K562 (cell line): Measurements from ENCODE around the gene TOX2. TPM values are rescaled to one million over a fixed set of nuclear protein-coding genes. Genes with fewer than 3 reads are reported as not detected.

ENCODE experiments used
- ATAC-seq: fragments of 200-7000 bp; cut with Tn5 transposase; 3 replicates; pipeline ENCODE4 v1.9.1; 2020; ENCODE audit warnings: moderate library complexity
- BruUV-seq: library from RNA; stranded (reverse); fragments of 400-500 nt; replicated peaks from 2 replicates; lab custom pipeline; 2021; lab: Mats Ljungman, UMichigan
- CTCF ChIA-PET: fragments of 300-600 bp; formaldehyde crosslinking; extraction: SDS; loops from one replicate; lab custom pipeline; 2021; ENCODE audit warnings: low intra/inter-chr PET ratio; lab: Yijun Ruan, JAX
- POLR2A ChIA-PET: fragments of 300-600, 350-650 bp; sonication (Branson Sonifier 250); formaldehyde crosslinking; extraction: SDS; loops from one replicate; lab custom pipeline; 2021; ENCODE audit warnings: antibody characterized with exemption, inconsistent platforms; lab: Yijun Ruan, JAX
- DNase-seq, 4 experiments: peaks; one replicate each; pipeline versions ENCODE4 v3.0.0 to v3.0.0-alpha.2; 2011 to 2018; ENCODE audit warnings: low spot score in 3 of 4, mixed read lengths in 3 of 4; ENCODE audit errors: extremely low read depth in 1 of 4
- FAIRE-seq: peaks from 2 replicates; lab custom pipeline; 2011; peaks lifted over from hg19 to GRCh38; lab: Jason Lieb, UNC
- H2AFZ ChIP-seq: 2 replicates; pipeline ENCODE4 v1.6.0; 2011; ENCODE audit warnings: low read depth, low read length, control low read depth, inconsistent platforms
- H3K27ac ChIP-seq: fragments of 200-600 bp; 3 replicates; pipeline ENCODE4 v1.8.0; 2011; ENCODE audit warnings: low read depth, mild to moderate bottlenecking, control low read depth, inconsistent platforms, low read length, moderate library complexity, mixed read lengths; ENCODE audit errors: extremely low read depth
- H3K27me3 ChIP-seq, 2 experiments: fragments of 300-600 bp in 1 of 2; 2 replicates in 1 of 2; 3 replicates in 1 of 2; pipeline versions ENCODE4 v1.6.0 to v1.8.0; 2011; ENCODE audit warnings: inconsistent platforms in 2 of 2, low read length in 2 of 2, mild to moderate bottlenecking in 1 of 2, mixed read lengths in 1 of 2, moderate library complexity in 1 of 2; ENCODE audit not compliant: control insufficient read depth in 2 of 2, insufficient read depth in 2 of 2
- H3K36me3 ChIP-seq: fragments of 300-600 bp; 3 replicates; pipeline ENCODE4 v1.8.0; 2011; ENCODE audit warnings: mild to moderate bottlenecking, low read length, inconsistent platforms; ENCODE audit not compliant: control insufficient read depth, insufficient read depth
- H3K4me1 ChIP-seq, 2 experiments: fragments of 200-600 bp in 1 of 2; replicated peaks in 1 of 2; 2 replicates in 1 of 2; 3 replicates in 1 of 2; pipeline versions ENCODE4 v1.5.1 to v1.8.0; 2011; ENCODE audit warnings: inconsistent platforms in 2 of 2, low read length in 2 of 2, mild to moderate bottlenecking in 1 of 2, mixed read lengths in 1 of 2, moderate library complexity in 1 of 2; ENCODE audit not compliant: control insufficient read depth in 2 of 2, insufficient read depth in 2 of 2
- H3K4me2 ChIP-seq: 2 replicates; pipeline ENCODE4 v1.6.1; 2011; ENCODE audit warnings: low read length, control low read depth, inconsistent platforms, mixed read lengths; ENCODE audit not compliant: insufficient read depth
- H3K4me3 ChIP-seq: fragments of 200-600 bp; sonication (generic), shearing (Covaris generic); 2 replicates; pipeline ENCODE4 v1.5.1; 2016; ENCODE audit warnings: control low read depth, inconsistent platforms
- H3K79me2 ChIP-seq: fragments of 200-600 bp; 3 replicates; pipeline ENCODE4 v1.8.0; 2011; ENCODE audit warnings: low read length, inconsistent platforms; ENCODE audit not compliant: control insufficient read depth, insufficient read depth
- H3K9ac ChIP-seq, 2 experiments: 2 replicates each; pipeline versions ENCODE4 v1.6.0 to v1.6.1; 2011; ENCODE audit warnings: low read depth in 2 of 2, low read length in 2 of 2, control low read depth in 1 of 2, inconsistent platforms in 1 of 2, mild to moderate bottlenecking in 1 of 2, mixed read lengths in 1 of 2; ENCODE audit not compliant: insufficient read depth in 1 of 2
- H3K9me1 ChIP-seq: one replicate; pipeline ENCODE4 v1.6.0; 2011; ENCODE audit warnings: inconsistent platforms, mild to moderate bottlenecking, low read length, moderate library complexity; ENCODE audit not compliant: control insufficient read depth, insufficient read depth
- H3K9me3 ChIP-seq: replicated peaks from 2 replicates; pipeline ENCODE4 v1.5.1; 2011; ENCODE audit warnings: low read depth, low read length, inconsistent platforms; ENCODE audit not compliant: control insufficient read depth, insufficient read depth
- H4K20me1 ChIP-seq: replicated peaks from 2 replicates; pipeline ENCODE4 v1.6.1; 2011; ENCODE audit warnings: low read length, inconsistent platforms, mixed read lengths; ENCODE audit not compliant: control insufficient read depth, insufficient read depth
- CBX8 ChIP-seq: fragments of 200-600 bp; sonication (generic); IDR thresholded peaks from 2 replicates; pipeline ENCODE4 v1.6.1; 2012; ENCODE audit warnings: borderline replicate concordance, mixed run types, low read depth, mild to moderate bottlenecking, moderate library complexity, mixed read lengths, low read length, control low read depth, inconsistent platforms; ENCODE audit not compliant: poor library complexity, severe bottlenecking; ENCODE audit errors: extremely low read depth
- CEBPB ChIP-seq: fragments of 450-650 bp; IDR thresholded peaks from 2 replicates; pipeline ENCODE4 v1.6.1; 2016; ENCODE audit warnings: missing genetic modification characterization, missing compliant biosample characterization
- DPF2 ChIP-seq: fragments of 450-650 bp; IDR thresholded peaks from 2 replicates; pipeline ENCODE4 v1.6.1; 2016
- HDGF ChIP-seq: fragments of 450-650 bp; IDR thresholded peaks from 2 replicates; pipeline ENCODE4 v1.6.1; 2016
- NBN ChIP-seq: fragments of 450-650 bp; IDR thresholded peaks from 2 replicates; pipeline ENCODE4 v1.6.1; 2016; ENCODE audit warnings: low read depth, mild to moderate bottlenecking
- NFXL1 ChIP-seq: fragments of 450-650 bp; formaldehyde crosslinking; IDR thresholded peaks from 2 replicates; pipeline ENCODE4 v1.4.0; 2021; ENCODE audit warnings: mild to moderate bottlenecking
- PHF20 ChIP-seq: fragments of 450-650 bp; IDR thresholded peaks from 2 replicates; pipeline ENCODE4 v1.6.1; 2018; ENCODE audit not compliant: partially characterized antibody
- PPARD ChIP-seq: fragments of 250-450 bp; sonication (Bioruptor Pico); IDR thresholded peaks from 2 replicates; pipeline ENCODE4 v1.8.0; 2022; ENCODE audit warnings: inconsistent platforms, mild to moderate bottlenecking, moderate library complexity
- PRPF4 ChIP-seq: fragments of 200-400 bp; formaldehyde crosslinking; IDR thresholded peaks from one replicate; pipeline ENCODE4 v1.6.1; 2017; ENCODE audit warnings: low read length, low read depth, mild to moderate bottlenecking; ENCODE audit not compliant: insufficient read depth, poor library complexity, severe bottlenecking
- TEAD2 ChIP-seq: fragments of 450-650 bp; IDR thresholded peaks from 2 replicates; pipeline ENCODE4 v1.6.1; 2016; ENCODE audit warnings: missing genetic modification characterization, control low read depth, missing compliant biosample characterization
- YY1 ChIP-seq, 3 experiments: IDR thresholded peaks; 2 replicates each; pipeline ENCODE4 v1.6.1; 2011; ENCODE audit warnings: low read length in 2 of 3, mild to moderate bottlenecking in 2 of 3, moderate library complexity in 2 of 3, borderline replicate concordance in 1 of 3, control low read depth in 1 of 3, low read depth in 1 of 3; ENCODE audit not compliant: insufficient read depth in 3 of 3, insufficient replicate concordance in 2 of 3, control insufficient read depth in 1 of 3, insufficient read length in 1 of 3; ENCODE audit errors: extremely low read depth in 1 of 3
- ZNF134 ChIP-seq: fragments of 250-450 bp; sonication (Bioruptor Pico); conservative IDR thresholded peaks from 2 replicates; pipeline ENCODE4 v1.4.0; 2020
- ZNF57 ChIP-seq: fragments of 450-650 bp; formaldehyde crosslinking; IDR thresholded peaks from 2 replicates; pipeline ENCODE4 v1.4.0; 2020; ENCODE audit warnings: mild to moderate bottlenecking, moderate library complexity
- ZNF79 ChIP-seq: fragments of 250-450 bp; sonication (Bioruptor Pico); IDR thresholded peaks from 2 replicates; pipeline ENCODE4 v1.4.0; 2020; ENCODE audit warnings: low read depth, mild to moderate bottlenecking, moderate library complexity
- WGBS: fragments of 100-300 bp; shearing (Covaris generic); methylation state at CpG from one replicate; pipeline ENCODE4 v1.1.6; 2016; ENCODE audit warnings: low coverage, mixed read lengths; ENCODE audit not compliant: insufficient coverage; ENCODE audit errors: missing lambda C conversion rate; 5-methylcytosine and 5-hydroxymethylcytosine counted together
- in situ Hi-C: fragments of 300-500 bp; cut with MboI; formaldehyde crosslinking; loops from 4 replicates; pipeline ENCODE4 v1.15.0; 2018; ENCODE audit warnings: inconsistent platforms, mixed read lengths
- intact Hi-C: fragments of 100-400 bp; cut with micrococcal nuclease; formaldehyde crosslinking; loops from 2 replicates; pipeline ENCODE4 v1.14.2; 2022
- polyA plus RNA-seq, 8 experiments: library from polyadenylated mRNA; depleted of rRNA in 4 of 8; stranded (reverse) in 5 of 8; unstranded in 3 of 8; fragments of >200 nt; fragmentation: Nextera tagmentation in 2 of 8; fragmentation: Illumina TruSeq in 1 of 8; extraction: Ambion mirVana in 2 of 8; extraction: Trizol in 1 of 8; gene quantifications; 2 replicates each; pipeline versions ENCODE4 v1.2.1 to v1.2.3, GENCODE V29; 2011 to 2014; ENCODE audit warnings: inconsistent platforms in 1 of 8, missing spikeins in 1 of 8
- total RNA-seq, 7 experiments: library from RNA; depleted of rRNA in 6 of 7; stranded (reverse); fragments of >200 nt in 6 of 7; fragmentation: Illumina TruSeq in 2 of 7; extraction: Trizol in 2 of 7; gene quantifications; 2 replicates each; pipeline versions ENCODE4 v1.2.1 to v1.2.3, GENCODE V29; 2011 to 2021; ENCODE audit warnings: low replicate concordance in 1 of 7
- TF ChIP-seq, protein P1 (sequence below), 2 experiments: fragments of 450-650 bp; conservative IDR thresholded peaks; 2 replicates each; pipeline ENCODE4 v1.6.1; 2017; ENCODE audit warnings: mild to moderate bottlenecking in 2 of 2, moderate library complexity in 2 of 2

TOX2 gene
- total and polyA plus RNA-seq, 9 of the 15 experiments (the other 6 are each of a cell fraction or from before 2014, with no cell fraction given), result not detected

DNA sequence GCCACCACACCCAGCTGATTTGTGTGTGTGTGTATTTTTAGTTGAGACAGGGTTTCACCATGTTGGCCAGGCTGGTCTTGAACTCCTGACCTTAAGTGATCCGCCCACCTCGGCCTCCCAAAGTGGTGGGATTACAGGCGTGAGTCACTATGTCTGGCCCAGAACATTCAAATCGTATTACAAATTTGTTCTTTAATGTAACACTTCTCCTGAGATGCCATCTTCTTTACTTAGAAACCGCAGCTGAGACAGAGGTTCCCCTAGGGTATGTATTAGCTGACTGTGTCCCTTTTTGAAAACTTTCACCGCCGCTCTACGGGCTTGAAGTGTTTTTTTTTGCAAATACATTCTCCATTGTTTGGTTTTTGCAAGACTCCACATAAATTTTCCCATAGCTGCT lies 62.6 kb downstream of the TOX2 start:
- no TSS peak for BruUV-seq
- H2AFZ ChIP-seq, result no peak overlapping the region
- no peak overlapping the region for H3K4me2 ChIP-seq
- H3K27ac ChIP-seq, result no peak overlapping the region
- 3% methylated on average over 8 of the region's 8 CpGs for WGBS
- no peaks in the 10 kb centered on the region for H3K79me2 ChIP-seq
- POLR2A ChIA-PET, result interaction anchor here (1.3 to 1.6 kb wide), 2 partner anchors 10 to 14 kb away, joined by 3 to 4 read pairs; no protein-coding TSS in a partner anchor
- ATAC-seq (no peak), FAIRE-seq (no peak), DNase-seq (no peak)
- H3K36me3 ChIP-seq, result no peaks in the 10 kb centered on the region
- no peaks in the 10 kb centered on the region for H3K9me1 ChIP-seq
- no peak overlapping the region for H3K4me3 ChIP-seq
- H3K27me3 ChIP-seq, result peaks cover 0 to 5% of the 10 kb centered on the region in 2 experiments; a peak in 2 of 5 replicates
- intact Hi-C loops (no loop called here), in situ Hi-C loops (no loop called here)
- H3K9ac ChIP-seq, result no peak overlapping the region
- no peaks in the 10 kb centered on the region; a peak in 1 of 5 replicates for H3K4me1 ChIP-seq
- H4K20me1 ChIP-seq, result no peaks in the 10 kb centered on the region
- CTCF ChIA-PET, result interaction anchor here (0.6 kb wide), 1 partner anchor 108 kb away, joined by 3 read pairs; no protein-coding TSS in a partner anchor
- no peaks in the 10 kb centered on the region for H3K9me3 ChIP-seq
- TF ChIP-seq ZNF134 (CRISPR knock-in tag) (no peak), ZNF57 (no peak), ZNF79 (no peak)

GRCh38 chr20:43977962-43978361 lies 63.3 kb downstream of the TOX2 start:
- Histone ChIP-seq H3K4me3 (no peak overlapping the region), H4K20me1 (no peaks in the 10 kb centered on the region), H3K27ac (no peak overlapping the region), H2AFZ (no peak overlapping the region), H3K4me2 (no peak overlapping the region), H3K4me1 (no peaks in the 10 kb centered on the region; a peak in 1 of 5 replicates), H3K9me1 (no peaks in the 10 kb centered on the region), H3K36me3 (no peaks in the 10 kb centered on the region), H3K79me2 (no peaks in the 10 kb centered on the region), H3K27me3 (no peaks in the 10 kb centered on the region; a peak in 1 of 5 replicates), H3K9ac (no peak overlapping the region), H3K9me3 (no peaks in the 10 kb centered on the region)
- 0% methylated on average over 3 of the region's 3 CpGs for WGBS
- ChIA-PET POLR2A (interaction anchor here (0.7 to 1.6 kb wide), 3 partner anchors 9 to 27 kb away, joined by 3 to 4 read pairs (median 3); no protein-coding TSS in a partner anchor), CTCF (interaction anchor here (0.6 kb wide), 1 partner anchor 108 kb away, joined by 3 read pairs; no protein-coding TSS in a partner anchor)
- no peak for DNase-seq
- ATAC-seq, result no peak
- intact Hi-C loops, result no loop called here
- BruUV-seq, result no TSS peak
- in situ Hi-C loops, result no loop called here
- no peak for FAIRE-seq
- TF ChIP-seq NBN (no peak), PRPF4 (no peak), CEBPB (tag) (no peak), PPARD (CRISPR knock-in tag) (no peak), TEAD2 (tag) (no peak), CBX8 (no peak), PHF20 (no peak), DPF2 (no peak), NFXL1 (CRISPR knock-in tag) (no peak), YY1 (IDR thresholded peaks at IDR 0.05; ENCODE audit: borderline replicate concordance in 1 of 3, control insufficient read depth in 1 of 3, extremely low read depth in 1 of 3, insufficient read depth in 3 of 3, insufficient read length in 1 of 3, insufficient replicate concordance in 2 of 3, low read depth in 1 of 3, low read length in 2 of 3) (no peak), HDGF (no peak)
- TF ChIP-seq, protein P1, sequence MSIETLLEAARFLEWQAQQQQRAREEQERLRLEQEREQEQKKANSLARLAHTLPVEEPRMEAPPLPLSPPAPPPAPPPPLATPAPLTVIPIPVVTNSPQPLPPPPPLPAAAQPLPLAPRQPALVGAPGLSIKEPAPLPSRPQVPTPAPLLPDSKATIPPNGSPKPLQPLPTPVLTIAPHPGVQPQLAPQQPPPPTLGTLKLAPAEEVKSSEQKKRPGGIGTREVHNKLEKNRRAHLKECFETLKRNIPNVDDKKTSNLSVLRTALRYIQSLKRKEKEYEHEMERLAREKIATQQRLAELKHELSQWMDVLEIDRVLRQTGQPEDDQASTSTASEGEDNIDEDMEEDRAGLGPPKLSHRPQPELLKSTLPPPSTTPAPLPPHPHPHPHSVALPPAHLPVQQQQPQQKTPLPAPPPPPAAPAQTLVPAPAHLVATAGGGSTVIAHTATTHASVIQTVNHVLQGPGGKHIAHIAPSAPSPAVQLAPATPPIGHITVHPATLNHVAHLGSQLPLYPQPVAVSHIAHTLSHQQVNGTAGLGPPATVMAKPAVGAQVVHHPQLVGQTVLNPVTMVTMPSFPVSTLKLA (conservative IDR thresholded peaks at IDR 0.05), result no peak
